ENCODE measurements around the gene SNTB2.
"Not testable (repeated sequence)": the region's sequence is repeated elsewhere in the genome, so short reads cannot be mapped to it uniquely, and the experiment has no call there.

The SNTB2 gene

DNA sequence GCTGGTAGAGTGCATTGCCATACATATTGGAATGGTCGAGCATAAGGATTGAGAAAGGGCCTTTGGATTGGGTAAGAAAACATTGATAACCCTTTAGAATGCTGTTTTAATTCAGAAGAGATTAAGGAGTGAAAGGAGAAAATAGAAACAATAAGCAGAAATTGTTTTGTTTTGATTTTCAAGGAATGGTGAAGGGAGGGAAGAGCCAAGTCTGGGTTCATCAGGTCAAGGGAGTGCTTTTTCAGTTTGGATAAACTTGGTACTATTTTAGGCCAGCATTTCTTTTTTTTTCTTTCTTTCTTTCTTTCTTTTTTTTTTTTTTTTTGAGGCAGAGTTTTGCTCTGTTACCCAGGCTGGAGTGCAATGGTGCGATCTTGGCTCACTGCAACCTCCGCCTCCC is 50.3 kb downstream of the SNTB2 start:
- DNase-seq (ENCODE audit: low spot score): no peak

DNA sequence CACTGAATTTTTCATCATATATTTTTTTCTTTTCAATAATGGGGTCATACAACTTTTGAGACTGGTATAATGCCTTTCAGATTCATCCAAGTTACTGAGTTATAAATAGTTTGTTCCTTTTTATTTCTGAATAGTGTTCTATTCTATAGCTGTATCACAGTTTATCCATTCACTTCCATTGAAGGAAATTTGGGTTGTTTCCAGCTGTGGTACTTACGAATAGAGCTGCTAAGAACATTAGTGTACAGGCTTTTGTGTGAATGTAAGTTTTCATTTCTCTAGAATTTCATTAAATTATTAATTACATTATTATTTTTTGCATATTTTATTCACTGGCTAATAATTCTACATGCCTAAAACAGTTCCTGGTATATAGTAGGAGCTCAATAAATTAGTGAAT is 52.9 kb downstream of the SNTB2 start:
- DNase-seq (ENCODE audit: low spot score): no peak

DNA sequence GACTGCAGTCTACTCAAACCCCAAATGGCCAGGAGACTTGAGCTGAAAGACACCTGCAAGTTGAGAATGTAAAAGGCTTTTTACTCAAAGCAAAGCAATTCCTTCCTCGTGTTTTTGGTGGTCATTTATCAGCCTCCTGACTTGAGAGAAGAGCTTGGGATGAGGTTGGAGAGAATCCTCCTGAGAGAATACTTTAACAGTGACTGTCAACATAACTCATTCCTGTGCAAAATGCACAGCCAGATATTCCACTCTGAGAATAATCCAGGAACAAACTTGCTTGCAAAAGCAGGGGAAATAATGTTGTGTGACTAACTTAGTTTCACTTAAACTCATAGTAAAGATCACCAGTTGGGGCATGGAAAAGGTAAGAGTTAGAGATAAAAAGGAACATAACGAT is 53.4 kb downstream of the SNTB2 start:
- DNase-seq (ENCODE audit: low spot score): no peak

DNA sequence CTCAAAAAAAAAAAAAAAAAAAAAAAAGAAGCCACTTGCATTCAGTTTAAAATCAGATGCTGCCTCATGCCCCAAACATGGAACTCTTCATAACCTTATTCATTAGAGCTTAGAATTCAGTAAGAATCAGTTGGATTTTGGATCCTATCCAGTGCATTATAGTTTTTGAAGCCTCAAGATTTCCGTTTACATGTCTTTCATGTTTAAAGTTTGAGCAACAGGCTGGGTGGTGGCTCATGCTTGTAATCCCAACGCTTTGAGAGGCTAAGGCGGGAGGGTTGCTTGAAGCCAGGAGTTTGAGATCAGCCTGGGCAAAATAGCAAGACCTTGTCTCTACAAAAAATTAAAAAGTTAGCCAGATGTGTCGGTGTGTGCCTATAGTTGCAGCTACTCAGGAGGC is 55.0 kb downstream of the SNTB2 start:
- no peak for DNase-seq (ENCODE audit: low spot score)

- no peak for DNase-seq (ENCODE audit: low spot score)
Measured at GRCh38 chr16:69243479-69243878, 56.5 kb downstream of the SNTB2 start.

- no peak for DNase-seq (ENCODE audit: low spot score)
Measured at GRCh38 chr16:69244336-69244735, 57.4 kb downstream of the SNTB2 start.

GRCh38 chr16:69250081-69250480 is 63.1 kb downstream of the SNTB2 start:
- DNase-seq (ENCODE audit: low spot score): no peak

DNA sequence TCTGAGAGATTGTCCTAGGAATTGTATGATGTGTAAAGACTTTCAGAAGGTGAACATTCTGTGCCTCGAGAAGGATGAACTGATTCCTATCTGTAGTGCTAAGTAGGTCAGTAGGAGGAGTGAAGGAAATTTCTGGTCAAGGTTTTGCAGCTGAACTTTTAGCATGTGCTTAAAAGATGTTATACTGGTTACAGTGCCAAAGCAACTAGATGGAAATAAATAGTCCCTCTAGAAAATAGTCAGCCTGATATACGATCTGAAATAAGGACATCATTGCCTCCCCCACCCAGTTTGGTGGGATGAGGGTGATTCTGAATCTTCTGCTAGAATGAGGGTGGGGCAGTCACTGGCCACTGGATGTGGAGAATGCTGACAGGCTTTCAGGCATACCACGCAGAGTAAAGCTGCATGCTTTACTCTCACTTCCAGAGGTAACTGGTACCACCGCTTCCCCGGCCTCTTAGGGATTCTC is 66.9 kb downstream of the SNTB2 start:
- DNase-seq (ENCODE audit: low spot score): no peak

DNA sequence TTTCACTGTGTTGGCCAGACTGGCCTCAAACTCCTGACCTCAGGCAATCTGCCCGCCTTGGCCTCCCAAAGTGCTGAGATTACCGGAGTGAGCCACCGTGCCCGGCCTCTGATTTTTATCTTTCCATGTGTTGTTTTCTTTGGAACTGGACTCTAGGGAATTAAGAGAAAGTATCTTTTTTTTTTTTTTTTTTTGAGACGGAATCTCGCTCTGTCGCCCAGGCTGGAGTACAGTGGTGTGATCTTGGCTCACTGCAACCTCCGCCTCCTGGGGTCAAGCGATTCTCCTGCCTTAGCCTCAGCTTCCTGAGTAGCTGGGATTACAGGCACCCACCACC is 72.4 kb downstream of the SNTB2 start:
- not testable (repeated sequence) for DNase-seq (ENCODE audit: low spot score)

- no peak for DNase-seq (ENCODE audit: low spot score)
Measured at GRCh38 chr16:69260019-69260418, 73.1 kb downstream of the SNTB2 start.

GRCh38 chr16:69260506-69260905 is 73.5 kb downstream of the SNTB2 start:
- DNase-seq (ENCODE audit: low spot score): no peak

- DNase-seq (ENCODE audit: low spot score): no peak
Measured at GRCh38 chr16:69266334-69267063, 79.5 kb downstream of the SNTB2 start.

DNA sequence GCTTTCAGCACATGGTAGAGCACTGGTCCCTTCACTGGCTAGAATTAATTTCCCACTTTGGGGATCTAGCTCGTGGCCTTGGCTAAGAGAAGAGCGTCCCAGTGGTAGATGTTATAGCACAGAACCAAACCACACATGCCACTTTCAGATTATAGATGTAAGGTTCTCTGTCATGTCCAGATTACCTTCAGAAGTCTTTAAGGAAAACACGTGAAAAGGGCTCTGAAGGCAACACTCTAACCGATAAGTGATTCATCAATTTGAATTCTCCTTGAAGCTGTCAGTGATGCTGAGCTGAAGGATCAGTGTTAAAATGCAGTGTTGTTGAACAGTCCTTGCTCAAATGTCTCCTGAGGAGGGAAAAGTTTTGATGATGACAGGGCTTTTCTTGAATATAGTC is 80.7 kb downstream of the SNTB2 start:
- DNase-seq (ENCODE audit: low spot score): peak; percentile 32

DNA sequence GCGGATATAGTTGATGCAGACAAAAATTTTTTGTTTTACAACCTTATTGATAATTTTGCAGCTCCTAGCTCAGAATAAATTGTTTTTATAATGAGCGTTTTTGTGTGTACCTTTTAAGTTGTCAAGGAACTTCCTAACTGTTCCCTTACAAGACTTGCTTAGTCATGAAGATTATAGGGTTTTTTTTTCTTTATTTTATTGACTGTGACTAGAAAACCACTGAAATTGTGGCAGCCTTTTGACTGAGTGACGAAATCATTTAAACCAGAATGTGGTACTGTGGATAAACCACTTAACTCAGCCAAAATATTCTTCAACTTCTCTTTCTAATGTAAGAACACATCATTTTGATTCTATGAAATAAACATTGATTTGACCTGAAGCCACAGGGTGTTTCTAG is 83.4 kb downstream of the SNTB2 start:
- DNase-seq (ENCODE audit: low spot score): no peak

- no peak for DNase-seq (ENCODE audit: low spot score)
Measured at GRCh38 chr16:69270831-69271230, 83.9 kb downstream of the SNTB2 start.

GRCh38 chr16:69273009-69273408 is 86.0 kb downstream of the SNTB2 start:
- no peak for DNase-seq (ENCODE audit: low spot score)

DNA sequence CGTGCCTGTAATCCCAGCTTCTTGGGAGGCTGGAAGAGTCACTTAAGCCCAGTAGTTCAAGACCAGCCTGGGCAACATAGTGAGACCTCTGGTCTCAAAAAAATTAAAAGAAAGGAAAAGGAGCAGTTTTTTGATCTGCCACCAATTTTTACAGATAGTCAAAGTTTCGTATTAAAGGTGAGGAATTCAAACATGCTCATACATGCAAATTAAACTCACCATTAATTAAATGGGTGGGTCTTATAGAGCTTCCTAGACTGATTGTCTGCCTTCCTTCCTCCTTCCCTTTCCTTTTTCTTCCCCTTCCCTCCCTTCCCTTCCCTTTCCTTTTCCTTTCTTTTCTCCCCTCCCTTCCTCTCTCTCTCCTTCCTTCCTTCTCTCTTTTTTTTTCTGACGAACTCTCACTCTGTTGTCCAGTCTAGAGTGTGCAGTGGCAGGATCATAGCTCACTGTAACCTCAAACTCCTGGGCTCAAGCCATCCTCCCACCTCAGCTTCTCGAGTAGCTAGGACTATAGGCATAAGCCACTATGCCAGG is 87.8 kb downstream of the SNTB2 start:
- no peak for DNase-seq (ENCODE audit: low spot score)

GRCh38 chr16:69276148-69277115 is 89.5 kb downstream of the SNTB2 start:
- DNase-seq (ENCODE audit: low spot score): no peak

- no peak for DNase-seq (ENCODE audit: low spot score)
Measured at GRCh38 chr16:69277413-69277812, 90.4 kb downstream of the SNTB2 start.

- DNase-seq (ENCODE audit: low spot score): no peak
Measured at GRCh38 chr16:69283851-69284250, 96.9 kb downstream of the SNTB2 start.

GRCh38 chr16:69285240-69285639 is 98.3 kb downstream of the SNTB2 start:
- DNase-seq (ENCODE audit: low spot score): no peak

DNA sequence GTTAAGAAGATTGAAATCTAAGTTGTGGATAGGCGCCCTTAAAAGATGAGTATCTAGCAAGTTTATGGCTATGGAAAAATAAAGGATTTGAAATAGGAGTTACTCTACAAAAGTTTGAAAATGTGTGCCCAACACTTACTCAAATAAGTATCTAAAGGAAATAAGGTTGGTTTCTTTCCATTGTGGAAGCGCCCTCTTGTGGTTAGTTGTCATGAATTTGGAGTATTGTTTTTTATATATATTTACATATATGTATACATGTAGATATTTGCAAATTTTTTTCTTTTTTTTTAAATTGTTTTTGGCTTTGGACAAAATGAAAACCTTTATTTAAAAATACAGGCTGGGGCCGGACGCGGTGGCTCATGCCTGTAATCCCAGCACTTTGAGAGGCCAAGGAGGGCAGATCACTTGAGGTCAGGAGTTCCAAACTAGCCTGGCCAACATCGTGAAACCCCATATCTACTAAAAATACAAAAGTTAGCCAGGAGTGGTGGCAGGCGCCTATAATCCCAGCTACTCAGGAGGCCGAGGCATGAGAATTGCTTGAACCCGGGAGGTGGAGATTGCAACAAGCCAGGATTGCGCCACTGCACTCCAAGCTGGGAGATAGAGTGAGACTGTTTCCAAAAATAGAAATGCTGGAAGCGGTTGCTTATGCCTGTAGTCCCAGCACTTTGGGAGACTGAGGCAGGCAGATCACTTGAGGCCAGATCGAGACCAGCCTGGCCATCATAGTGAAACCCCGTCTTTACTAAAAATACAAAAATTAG is 100.2 kb downstream of the SNTB2 start:
- peak; percentile 78 for DNase-seq (ENCODE audit: low spot score)

All from hematopoietic multipotent progenitor cell treated with erythropoietin and hydrocortisone succinate and interleukin-3 and kit ligand, for 17 days (in vitro differentiated cells).